GM19023 (cell line): Measurements from ENCODE around the gene TMPRSS11A.

Source experiments
- ATAC-seq: cut with Tn5 transposase; IDR thresholded peaks from one replicate; pipeline ENCODE4 v1.9.1; 2021; ENCODE audit warnings: mild to moderate bottlenecking, moderate library complexity; ENCODE audit not compliant: unreplicated experiment

The TMPRSS11A gene

GRCh38 chr4:67963356-67963755 lies at the start of gene TMPRSS11A:
TMPRSS11A (minus strand) TSS chr4:67963493; CDS start chr4:67963393, 100 bp downstream.
- ATAC-seq = no peak

- no peak for ATAC-seq
Measured at GRCh38 chr4:68011684-68012083, 48.4 kb upstream of the TMPRSS11A start.

- ATAC-seq = no peak
Measured at GRCh38 chr4:68002906-68003305, 39.6 kb upstream of the TMPRSS11A start.

- ATAC-seq = no peak
Measured at GRCh38 chr4:67996127-67996526, 32.8 kb upstream of the TMPRSS11A start.

- ATAC-seq = no peak
Measured at GRCh38 chr4:67988991-67989390, 25.7 kb upstream of the TMPRSS11A start.

GRCh38 chr4:67983333-67983732 lies 20.0 kb upstream of the TMPRSS11A start:
- ATAC-seq = no peak

GRCh38 chr4:67980512-67980911 lies 17.2 kb upstream of the TMPRSS11A start:
- ATAC-seq = no peak

- ATAC-seq = no peak
Measured at GRCh38 chr4:67973608-67974007, 10.3 kb upstream of the TMPRSS11A start.

GRCh38 chr4:67954890-67955289 lies 8.4 kb downstream of the TMPRSS11A start:
- no peak for ATAC-seq

GRCh38 chr4:67941074-67941473 lies 22.2 kb downstream of the TMPRSS11A start:
- no peak for ATAC-seq

GRCh38 chr4:67940506-67940905 lies 22.8 kb downstream of the TMPRSS11A start:
- no peak for ATAC-seq

- no peak for ATAC-seq
Measured at GRCh38 chr4:67939195-67939594, 24.1 kb downstream of the TMPRSS11A start.

GRCh38 chr4:67935888-67936287 lies 27.4 kb downstream of the TMPRSS11A start:
- ATAC-seq = no peak

GRCh38 chr4:67934628-67935027 lies 28.7 kb downstream of the TMPRSS11A start:
- ATAC-seq = no peak

- no peak for ATAC-seq
Measured at GRCh38 chr4:67933755-67934154, 29.5 kb downstream of the TMPRSS11A start.

GRCh38 chr4:67933038-67933437 lies 30.3 kb downstream of the TMPRSS11A start:
- ATAC-seq = no peak

GRCh38 chr4:67931256-67931655 lies 32.0 kb downstream of the TMPRSS11A start:
- no peak for ATAC-seq

GRCh38 chr4:67929426-67929825 lies 33.9 kb downstream of the TMPRSS11A start:
- no peak for ATAC-seq

- ATAC-seq = no peak
Measured at GRCh38 chr4:67928546-67928945, 34.7 kb downstream of the TMPRSS11A start.

- no peak for ATAC-seq
Measured at GRCh38 chr4:67927251-67927650, 36.0 kb downstream of the TMPRSS11A start.

- no peak for ATAC-seq
Measured at GRCh38 chr4:67926485-67926884, 36.8 kb downstream of the TMPRSS11A start.

GRCh38 chr4:67922697-67923096 lies 40.6 kb downstream of the TMPRSS11A start:
- no peak for ATAC-seq

GRCh38 chr4:67918428-67918827 lies 44.9 kb downstream of the TMPRSS11A start:
- ATAC-seq = no peak
